GM18870 (cell line): ENCODE results near the gene TMEM201.

Experiments used
- ATAC-seq: cut with Tn5 transposase; IDR thresholded peaks from one replicate; pipeline ENCODE4 v1.9.1; 2021; ENCODE audit warnings: moderate library complexity; ENCODE audit not compliant: unreplicated experiment

The TMEM201 gene

GRCh38 chr1:9652379-9653209 lies 63.9 kb downstream of the TMEM201 start:
- ATAC-seq = no peak

- no peak for ATAC-seq
These were observed 64.4 kb downstream of the TMEM201 start for GRCh38 chr1:9653210-9653490.

GRCh38 chr1:9653491-9654050 lies 64.9 kb downstream of the TMEM201 start:
- no peak for ATAC-seq

DNA sequence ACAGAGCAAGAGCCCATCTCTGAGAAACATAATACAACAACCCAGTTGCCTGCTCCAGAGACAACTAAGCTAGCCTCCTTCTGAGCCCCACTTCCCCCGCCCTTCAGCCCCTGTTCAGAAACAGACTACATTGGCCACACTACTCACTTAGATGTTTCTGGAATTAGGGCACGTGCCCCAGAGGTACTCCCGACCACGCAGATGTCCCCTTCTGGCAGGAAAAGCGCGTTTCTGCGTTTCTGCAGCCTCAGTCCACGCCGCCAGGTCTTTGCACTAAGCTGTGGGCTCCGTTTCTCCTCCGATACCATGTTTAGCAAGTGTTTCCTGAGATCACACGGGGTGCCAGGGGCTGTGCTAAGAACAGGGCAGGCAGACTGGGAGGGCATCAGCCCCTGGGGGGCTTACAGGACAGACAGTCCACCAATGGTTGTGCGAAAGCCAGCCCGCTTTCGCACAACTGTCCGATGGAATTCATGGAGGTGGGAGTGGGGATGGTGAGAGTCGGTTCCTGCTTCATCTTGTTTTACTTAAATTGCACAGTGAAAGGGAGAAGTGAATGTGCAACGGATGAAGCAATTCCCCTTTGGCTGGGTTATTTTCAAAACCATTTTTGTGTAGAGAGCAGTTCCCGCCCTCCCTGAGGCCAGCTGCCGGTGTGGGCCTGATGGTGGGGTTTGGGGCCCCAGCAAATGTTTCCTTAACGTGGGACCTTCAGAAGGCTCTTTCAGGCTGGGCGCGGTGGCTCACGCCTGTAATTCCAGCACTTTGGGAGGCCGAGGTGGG lies 65.5 kb downstream of the TMEM201 start:
- ATAC-seq = no peak

DNA sequence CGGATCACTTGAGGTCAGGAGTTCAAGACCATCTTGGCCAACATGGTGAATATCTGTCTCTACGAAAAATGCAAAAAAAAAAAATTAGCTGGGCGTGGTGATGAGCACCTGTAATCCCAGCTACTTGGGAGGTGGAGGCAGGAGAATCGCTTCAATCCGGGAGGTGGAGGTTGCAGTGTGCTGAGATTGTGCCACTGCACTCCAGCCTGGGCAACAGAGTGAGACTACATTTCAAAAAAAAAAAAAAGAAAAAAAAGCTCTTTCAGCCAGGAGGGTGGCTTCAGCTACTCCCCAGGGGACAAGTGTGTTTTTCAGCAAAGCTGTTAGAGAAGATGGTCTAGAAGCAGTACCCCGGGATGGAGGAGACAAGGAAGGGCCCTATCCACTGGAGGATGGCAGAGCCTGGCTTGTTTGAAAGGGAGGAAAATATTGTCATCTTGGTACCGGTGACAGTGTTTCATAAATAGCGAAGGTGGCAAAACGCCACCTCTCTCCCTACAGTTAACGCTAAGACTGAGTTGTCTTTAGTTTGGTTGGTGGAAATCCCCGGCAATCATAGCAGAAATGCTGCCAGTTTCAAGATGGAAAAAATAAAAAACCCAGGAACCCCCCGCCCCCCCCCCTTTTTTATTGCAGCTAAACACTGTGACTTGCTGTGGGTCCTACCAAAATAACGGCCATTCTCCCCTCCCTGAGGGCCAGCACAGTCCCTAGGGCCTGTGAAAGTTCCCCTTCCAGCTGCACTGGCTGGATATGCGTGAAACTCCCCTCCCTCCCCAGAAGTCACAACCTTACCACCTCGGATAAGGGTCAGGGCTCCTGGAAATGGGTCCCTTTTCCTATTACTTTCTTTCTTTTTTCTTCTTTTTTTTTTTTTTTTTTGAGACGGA lies 66.4 kb downstream of the TMEM201 start:
- ATAC-seq = no peak

DNA sequence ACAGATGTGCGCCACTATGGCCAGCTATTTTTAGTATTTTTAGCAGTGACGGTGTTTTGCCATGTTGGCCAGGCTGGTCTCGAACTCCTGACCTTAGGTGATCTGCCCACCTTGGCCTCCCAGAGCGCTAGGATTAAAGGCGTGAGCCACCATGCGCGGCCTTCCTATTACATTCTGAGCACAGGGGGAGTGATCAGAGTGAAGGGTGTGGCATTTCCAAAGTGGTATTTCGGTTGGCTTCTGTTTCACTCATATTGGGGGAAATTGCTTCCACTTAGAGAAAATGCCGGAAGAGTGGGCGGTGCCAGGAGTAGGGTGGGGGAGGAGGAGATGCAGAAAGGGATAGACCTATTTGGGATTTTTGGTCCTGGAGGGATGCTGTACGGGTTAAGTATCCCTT lies 67.1 kb downstream of the TMEM201 start:
- ATAC-seq = no peak

DNA sequence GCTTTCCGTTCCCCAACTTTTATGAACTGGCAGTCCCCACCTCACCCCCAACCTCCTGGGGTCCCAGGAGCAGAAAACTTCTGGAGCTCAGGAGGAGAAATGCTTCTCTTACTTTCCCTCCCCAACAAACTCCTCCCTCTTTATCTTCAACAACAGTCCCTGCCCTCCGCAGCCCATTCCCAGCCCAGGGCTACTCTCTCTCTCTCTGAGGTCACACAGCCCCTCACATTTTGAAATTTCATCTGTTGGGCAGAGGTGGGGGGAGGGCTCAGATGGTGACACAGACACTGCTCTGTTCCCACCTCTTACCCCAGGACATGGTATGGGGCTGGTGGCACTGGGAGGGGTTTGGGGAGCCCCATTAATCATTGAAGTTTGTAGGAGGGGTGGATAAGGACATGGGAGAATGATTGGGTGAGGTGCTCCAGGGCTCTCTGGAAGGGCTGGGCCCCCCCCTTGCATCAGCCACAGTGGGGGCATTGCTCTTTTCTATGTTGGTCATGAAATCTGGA lies 68.9 kb downstream of the TMEM201 start:
- ATAC-seq = no peak

- no peak for ATAC-seq
These were observed 69.5 kb downstream of the TMEM201 start for GRCh38 chr1:9658199-9658598.

GRCh38 chr1:9659328-9659727 lies 70.6 kb downstream of the TMEM201 start:
- no peak for ATAC-seq

DNA sequence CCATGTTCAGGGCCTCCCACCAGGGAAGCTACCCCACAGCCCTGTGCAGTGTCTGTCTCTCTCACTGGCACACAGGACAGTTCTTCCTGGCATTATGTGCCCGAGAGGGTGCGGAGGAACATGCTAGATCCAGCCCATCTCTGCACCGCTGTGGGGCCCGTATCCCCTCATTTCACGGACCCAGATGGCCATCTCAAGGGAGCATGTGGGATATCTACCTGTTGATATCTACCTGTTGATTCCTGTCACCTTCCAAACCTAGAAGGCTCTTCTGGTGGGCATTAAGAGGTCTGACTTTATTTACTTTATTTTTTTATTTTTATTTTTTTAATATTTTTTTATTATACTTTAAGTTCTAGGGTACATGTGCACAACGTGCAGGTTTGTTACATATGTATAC lies 74.5 kb downstream of the TMEM201 start:
- no peak for ATAC-seq
